SU-DHL-6 (cell line): Measurements from ENCODE around the gene GPR82.

Source experiments
- H2AFZ ChIP-seq: fragments of 200-600 bp; sonication (generic); 2 replicates; pipeline ENCODE4 v1.6.1; 2014; ENCODE audit warnings: low read depth, mild to moderate bottlenecking, moderate library complexity, mixed read lengths, antibody characterized with exemption, low read length; ENCODE audit not compliant: severe bottlenecking
- H3F3A ChIP-seq: fragments of 200-600 bp; shearing (Covaris generic); 2 replicates; pipeline ENCODE4 v1.6.0; 2016; ENCODE audit warnings: antibody characterized with exemption, mild to moderate bottlenecking; ENCODE audit not compliant: insufficient read depth
- H3K27ac ChIP-seq: fragments of 200-600 bp; sonication (generic); 2 replicates; pipeline ENCODE4 v1.5.1; 2016; ENCODE audit warnings: low read depth, mild to moderate bottlenecking, low read length, moderate library complexity, mixed read lengths
- H3K27me3 ChIP-seq: fragments of 200-600 bp; sonication (generic), shearing (Covaris generic); 2 replicates; pipeline ENCODE4 v1.6.0; 2014; ENCODE audit warnings: mild to moderate bottlenecking, low read length
- H3K36me3 ChIP-seq: fragments of 200-600 bp; sonication (generic); 2 replicates; pipeline ENCODE4 v1.6.1; 2014; ENCODE audit warnings: mild to moderate bottlenecking, low read length, mixed read lengths
- H3K4me2 ChIP-seq: fragments of 300-600, 200-600 bp; shearing (Covaris generic), sonication (generic); 2 replicates; pipeline ENCODE4 v1.6.0; 2014; ENCODE audit warnings: low read length, low read depth, mild to moderate bottlenecking; ENCODE audit not compliant: poor library complexity, severe bottlenecking
- H3K4me3 ChIP-seq: fragments of 200-600 bp; sonication (generic); 2 replicates; pipeline ENCODE4 v1.5.1; 2014; ENCODE audit warnings: antibody characterized with exemption, low read length, mild to moderate bottlenecking, mixed read lengths; ENCODE audit not compliant: insufficient read depth, poor library complexity, severe bottlenecking
- H3K79me2 ChIP-seq: fragments of 200-600 bp; sonication (generic); 2 replicates; pipeline ENCODE4 v1.6.1; 2014; ENCODE audit warnings: mild to moderate bottlenecking, low read length, moderate library complexity; ENCODE audit not compliant: insufficient read depth
- H3K9ac ChIP-seq: fragments of 200-600 bp; sonication (generic); 2 replicates; pipeline ENCODE4 v1.7.0; 2014; ENCODE audit warnings: mild to moderate bottlenecking, low read length
- H3K9me2 ChIP-seq: fragments of 200-600 bp; sonication (generic); replicated peaks from 2 replicates; pipeline ENCODE4 v1.6.1; 2014; ENCODE audit warnings: low read length; ENCODE audit not compliant: insufficient read depth
- H3K9me3 ChIP-seq: fragments of 200-600 bp; sonication (generic); 2 replicates; pipeline ENCODE4 v1.6.1; 2014; ENCODE audit warnings: low read length, mixed read lengths; ENCODE audit not compliant: insufficient read depth
- H4K20me1 ChIP-seq: fragments of 200-600 bp; sonication (generic); 2 replicates; pipeline ENCODE4 v1.6.1; 2014; ENCODE audit warnings: low read depth, mild to moderate bottlenecking, antibody characterized with exemption, low read length, moderate library complexity, mixed read lengths
- CTCF ChIP-seq: fragments of 200-600 bp; sonication (generic); IDR thresholded peaks from one replicate; pipeline ENCODE4 v1.5.1; 2017; ENCODE audit warnings: antibody characterized with exemption, mild to moderate bottlenecking, low read length, moderate library complexity; ENCODE audit not compliant: insufficient read depth, poor library complexity, severe bottlenecking
- EZH2phosphoT487 ChIP-seq: fragments of 200-600 bp; sonication (generic), shearing (Covaris generic); conservative IDR thresholded peaks from 2 replicates; pipeline ENCODE4 v1.6.1; 2018; ENCODE audit warnings: mild to moderate bottlenecking, antibody characterized with exemption, low read length, moderate library complexity, mixed read lengths

The GPR82 gene

GRCh38 chrX:41728125-41728524 lies 4.1 kb downstream of the GPR82 start:
- Histone ChIP-seq H3K4me2 (peak overlapping the region; percentile 97), H3K79me2 (peaks cover 26% of the 10 kb centered on the region; the same call in 1 of the 2 replicates), H3K27me3 (no peaks in the 10 kb centered on the region), H4K20me1 (no peaks in the 10 kb centered on the region), H2AFZ (no peak overlapping the region), H3K9me3 (no peaks in the 10 kb centered on the region), H3K4me3 (no peak overlapping the region), H3K36me3 (peaks cover 6% of the 10 kb centered on the region; the same call in 1 of the 2 replicates), H3K9ac (no peak overlapping the region), H3F3A (peaks cover 59% of the 10 kb centered on the region), H3K9me2 (no peaks in the 10 kb centered on the region), H3K27ac (peak overlapping the region; percentile 96)
- no peak for TF ChIP-seq EZH2phosphoT487
- TF ChIP-seq CTCF: no peak

GRCh38 chrX:41730081-41730480 lies 6.1 kb downstream of the GPR82 start:
- H3K36me3 ChIP-seq: peaks cover 6% of the 10 kb centered on the region; the same call in 1 of the 2 replicates
- peak overlapping the region; percentile 35; the same call in 1 of the 2 replicates for H3K9ac ChIP-seq
- no peak overlapping the region for H3K4me3 ChIP-seq
- no peaks in the 10 kb centered on the region for H3K9me3 ChIP-seq
- no peak for TF ChIP-seq EZH2phosphoT487
- no peak for TF ChIP-seq CTCF
- H3K79me2 ChIP-seq: peaks cover 14% of the 10 kb centered on the region; the same call in 1 of the 2 replicates
- H3F3A ChIP-seq: peaks cover 58% of the 10 kb centered on the region
- H3K4me2 ChIP-seq: peak overlapping the region; percentile 56
- H3K27ac ChIP-seq: peak overlapping the region; percentile 98
- no peak overlapping the region for H2AFZ ChIP-seq
- no peaks in the 10 kb centered on the region for H4K20me1 ChIP-seq
- H3K9me2 ChIP-seq: no peaks in the 10 kb centered on the region
- no peaks in the 10 kb centered on the region for H3K27me3 ChIP-seq

GRCh38 chrX:41732260-41732659 lies 8.3 kb downstream of the GPR82 start:
- no peaks in the 10 kb centered on the region for H3K79me2 ChIP-seq
- H3K4me3 ChIP-seq: no peak overlapping the region
- no peaks in the 10 kb centered on the region for H3K27me3 ChIP-seq
- TF ChIP-seq EZH2phosphoT487 (no peak), CTCF (no peak)
- no peaks in the 10 kb centered on the region for H3K36me3 ChIP-seq
- H3F3A ChIP-seq: peaks cover 49% of the 10 kb centered on the region
- H2AFZ ChIP-seq: no peak overlapping the region
- peak overlapping the region; percentile 19 for H3K9ac ChIP-seq
- H3K9me2 ChIP-seq: no peaks in the 10 kb centered on the region
- no peaks in the 10 kb centered on the region for H4K20me1 ChIP-seq
- peak overlapping the region; percentile 98 for H3K27ac ChIP-seq
- peak overlapping the region; percentile 51 for H3K4me2 ChIP-seq
- H3K9me3 ChIP-seq: no peaks in the 10 kb centered on the region
